DND-41 (cell line): ENCODE data around the gene MVK.

ENCODE experiments used
- ATAC-seq: fragments of 200-7000 bp; cut with Tn5 transposase; 3 replicates; pipeline ENCODE4 v1.9.1; 2021; ENCODE audit warnings: low read depth; ENCODE audit not compliant: insufficient read depth
- DNase-seq: peaks from one replicate; pipeline ENCODE4 v3.0.0-alpha.2; 2020
- H2AFZ ChIP-seq: 2 replicates; pipeline ENCODE4 v1.6.0; 2012; ENCODE audit warnings: low read depth, low read length
- H3K27ac ChIP-seq: 2 replicates; pipeline ENCODE4 v1.5.1; 2012; ENCODE audit warnings: low read length, inconsistent platforms
- H3K27me3 ChIP-seq: fragments of 200-600 bp; sonication (generic); 2 replicates; pipeline ENCODE4 v1.6.0; 2012; ENCODE audit warnings: low read length, mild to moderate bottlenecking, inconsistent platforms; ENCODE audit not compliant: insufficient read depth, poor library complexity
- H3K36me3 ChIP-seq: 2 replicates; pipeline ENCODE4 v1.5.1; 2012; ENCODE audit warnings: low read length, inconsistent platforms; ENCODE audit not compliant: insufficient read depth
- H3K4me1 ChIP-seq: 2 replicates; pipeline ENCODE4 v1.5.1; 2012; ENCODE audit warnings: mild to moderate bottlenecking, low read length; ENCODE audit not compliant: insufficient read depth
- H3K4me2 ChIP-seq: 2 replicates; pipeline ENCODE4 v1.6.0; 2012; ENCODE audit warnings: mild to moderate bottlenecking, moderate library complexity, low read length, inconsistent platforms; ENCODE audit not compliant: insufficient read depth
- H3K4me3 ChIP-seq, 2 experiments: fragments of 200-600 bp in 1 of 2; shearing (Covaris generic) in 1 of 2; 2 replicates each; pipeline ENCODE4 v1.5.1; 2012 to 2016; ENCODE audit warnings: inconsistent platforms in 2 of 2, low read length in 2 of 2, mild to moderate bottlenecking in 2 of 2, low read depth in 1 of 2, moderate library complexity in 1 of 2
- H3K79me2 ChIP-seq: 2 replicates; pipeline ENCODE4 v1.6.0; 2012; ENCODE audit warnings: low read length, inconsistent platforms; ENCODE audit not compliant: insufficient read depth
- H3K9ac ChIP-seq: 2 replicates; pipeline ENCODE4 v1.6.0; 2012; ENCODE audit warnings: low read depth, mild to moderate bottlenecking, inconsistent platforms, low read length, moderate library complexity
- H3K9me3 ChIP-seq: 2 replicates; pipeline ENCODE4 v1.5.1; 2012; ENCODE audit warnings: low read length, moderate library complexity, mild to moderate bottlenecking, inconsistent platforms; ENCODE audit not compliant: insufficient read depth, severe bottlenecking
- H4K20me1 ChIP-seq: 2 replicates; pipeline ENCODE4 v1.6.0; 2012; ENCODE audit warnings: low read length; ENCODE audit not compliant: insufficient read depth
- EZH2 ChIP-seq: IDR thresholded peaks from 3 replicates; pipeline ENCODE4 v1.6.1; 2012; ENCODE audit warnings: borderline replicate concordance, low read depth, mild to moderate bottlenecking, moderate library complexity, low read length, inconsistent platforms; ENCODE audit not compliant: severe bottlenecking
- TF ChIP-seq, protein P1 (sequence below): IDR thresholded peaks from 2 replicates; pipeline ENCODE4 v1.5.1; 2012; ENCODE audit warnings: borderline replicate concordance, low read length, moderate library complexity, mild to moderate bottlenecking; ENCODE audit not compliant: poor library complexity, severe bottlenecking; ENCODE audit errors: extremely low read depth

The MVK gene

DNA sequence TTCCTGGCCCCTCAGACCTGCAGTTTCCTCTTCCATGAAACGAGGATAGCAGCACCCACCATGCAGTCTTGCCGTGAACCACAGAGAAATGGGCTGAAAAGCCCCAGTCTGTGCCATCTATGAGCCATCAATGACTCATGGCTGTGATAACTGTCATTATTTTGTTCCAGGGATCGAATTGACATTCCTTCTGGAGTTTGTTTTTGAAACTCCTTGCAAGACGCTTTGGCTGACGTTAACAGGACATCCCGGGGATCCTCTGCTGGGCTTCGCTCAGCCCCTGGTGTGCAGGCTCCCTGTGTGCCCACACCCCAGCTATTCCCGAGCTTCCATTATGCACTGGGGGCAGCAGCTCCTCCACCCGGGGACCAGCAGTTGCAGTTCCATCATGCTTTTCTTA is 34.1 kb upstream of the MVK start:
- no peaks in the 10 kb centered on the region for H3K4me1 ChIP-seq
- H3K27me3 ChIP-seq = no peaks in the 10 kb centered on the region
- no peak overlapping the region for H3K9ac ChIP-seq
- no peaks in the 10 kb centered on the region for H3K79me2 ChIP-seq
- H2AFZ ChIP-seq = no peak overlapping the region
- no peak overlapping the region for H3K4me2 ChIP-seq
- no peaks in the 10 kb centered on the region for H3K9me3 ChIP-seq
- ATAC-seq = no peak
- no peak for TF ChIP-seq EZH2
- TF ChIP-seq, protein P1, sequence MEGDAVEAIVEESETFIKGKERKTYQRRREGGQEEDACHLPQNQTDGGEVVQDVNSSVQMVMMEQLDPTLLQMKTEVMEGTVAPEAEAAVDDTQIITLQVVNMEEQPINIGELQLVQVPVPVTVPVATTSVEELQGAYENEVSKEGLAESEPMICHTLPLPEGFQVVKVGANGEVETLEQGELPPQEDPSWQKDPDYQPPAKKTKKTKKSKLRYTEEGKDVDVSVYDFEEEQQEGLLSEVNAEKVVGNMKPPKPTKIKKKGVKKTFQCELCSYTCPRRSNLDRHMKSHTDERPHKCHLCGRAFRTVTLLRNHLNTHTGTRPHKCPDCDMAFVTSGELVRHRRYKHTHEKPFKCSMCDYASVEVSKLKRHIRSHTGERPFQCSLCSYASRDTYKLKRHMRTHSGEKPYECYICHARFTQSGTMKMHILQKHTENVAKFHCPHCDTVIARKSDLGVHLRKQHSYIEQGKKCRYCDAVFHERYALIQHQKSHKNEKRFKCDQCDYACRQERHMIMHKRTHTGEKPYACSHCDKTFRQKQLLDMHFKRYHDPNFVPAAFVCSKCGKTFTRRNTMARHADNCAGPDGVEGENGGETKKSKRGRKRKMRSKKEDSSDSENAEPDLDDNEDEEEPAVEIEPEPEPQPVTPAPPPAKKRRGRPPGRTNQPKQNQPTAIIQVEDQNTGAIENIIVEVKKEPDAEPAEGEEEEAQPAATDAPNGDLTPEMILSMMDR = no peak
- H3K27ac ChIP-seq = no peak overlapping the region
- H3K36me3 ChIP-seq = 0 out of 2 replicates have a peak, but pooled peaks cover 6% of the 10 kb centered on the region
- H3K4me3 ChIP-seq = no peak overlapping the region
- DNase-seq = no peak
- H4K20me1 ChIP-seq = no peaks in the 10 kb centered on the region; the same call in 1 of the 2 replicates

DNA sequence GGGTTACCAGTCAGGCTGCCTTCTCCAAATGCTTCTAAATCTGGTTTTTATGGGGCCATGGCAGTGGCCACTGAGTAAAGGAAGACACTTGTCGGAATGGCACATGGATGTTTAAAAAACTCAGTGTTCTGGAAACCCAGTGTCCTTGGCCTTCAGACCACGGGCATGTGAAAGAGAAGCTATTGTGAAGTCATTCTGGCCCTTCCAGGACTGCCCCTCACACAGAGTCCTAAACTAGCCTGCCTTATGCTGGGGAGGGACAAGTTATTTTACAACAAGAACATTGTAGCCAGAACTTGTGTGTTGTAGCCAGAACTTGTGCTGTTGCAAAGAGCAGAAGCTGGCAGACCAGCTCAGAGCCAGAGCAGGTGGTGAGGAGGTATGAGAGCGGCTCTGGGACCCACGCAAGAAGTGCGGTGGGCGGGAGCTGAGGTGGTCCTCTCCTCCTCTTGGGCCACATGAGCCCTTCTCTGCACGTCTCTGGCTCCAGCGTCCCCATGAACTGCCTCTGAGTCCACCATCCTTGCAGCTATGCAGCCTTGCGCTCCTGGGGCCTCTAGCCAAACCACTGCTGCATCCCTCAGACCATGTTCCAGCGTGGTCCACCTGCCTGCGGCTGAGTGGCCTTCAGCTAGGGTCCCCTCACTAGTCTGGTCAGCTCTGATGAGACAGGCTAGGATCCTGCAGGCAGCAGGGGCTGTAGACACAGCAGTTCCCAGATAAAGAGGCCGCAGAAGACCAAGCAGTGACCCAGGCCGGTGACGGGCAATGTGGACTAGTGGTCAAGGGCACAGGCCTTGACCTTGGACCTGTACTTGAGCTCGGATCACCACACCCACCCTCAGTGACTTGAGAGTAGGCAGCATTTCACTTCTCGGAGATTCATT is 32.8 kb upstream of the MVK start:
- no peak overlapping the region for H3K4me2 ChIP-seq
- H3K9ac ChIP-seq = no peak overlapping the region
- H2AFZ ChIP-seq = no peak overlapping the region
- H3K79me2 ChIP-seq = no peaks in the 10 kb centered on the region
- H3K27ac ChIP-seq = no peak overlapping the region
- ATAC-seq = no peak
- no peaks in the 10 kb centered on the region for H3K4me1 ChIP-seq
- TF ChIP-seq, protein P1 = no peak
- no peak for TF ChIP-seq EZH2
- no peaks in the 10 kb centered on the region for H3K9me3 ChIP-seq
- 0 out of 2 replicates have a peak, but pooled peaks cover 2% of the 10 kb centered on the region for H3K36me3 ChIP-seq
- DNase-seq = no peak
- no peaks in the 10 kb centered on the region for H3K27me3 ChIP-seq
- no peaks in the 10 kb centered on the region; the same call in 1 of the 2 replicates for H4K20me1 ChIP-seq
- no peak overlapping the region for H3K4me3 ChIP-seq

DNA sequence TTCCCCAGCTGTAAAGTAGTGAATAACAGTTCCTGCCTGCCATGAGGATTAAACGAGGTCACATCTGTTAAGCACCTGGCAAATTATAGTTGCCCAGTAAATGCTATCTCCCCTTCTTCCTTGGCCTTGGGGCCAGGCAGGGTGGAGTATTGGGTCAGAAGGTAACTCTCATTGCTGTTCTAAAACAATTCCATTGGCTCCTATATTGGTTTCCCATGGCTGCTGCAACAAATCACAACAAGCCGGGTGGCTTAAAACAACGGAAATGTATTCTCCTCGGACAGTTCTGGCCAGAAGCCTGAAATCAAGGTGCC is 32.2 kb upstream of the MVK start:
- Histone ChIP-seq H3K9me3 (no peaks in the 10 kb centered on the region), H4K20me1 (no peaks in the 10 kb centered on the region; the same call in 1 of the 2 replicates), H3K36me3 (no peaks in the 10 kb centered on the region), H3K9ac (no peak overlapping the region), H2AFZ (no peak overlapping the region), H3K27me3 (no peaks in the 10 kb centered on the region), H3K4me2 (no peak overlapping the region), H3K79me2 (no peaks in the 10 kb centered on the region), H3K27ac (no peak overlapping the region), H3K4me3 (no peak overlapping the region), H3K4me1 (no peaks in the 10 kb centered on the region)
- TF ChIP-seq, protein P1 = no peak
- TF ChIP-seq EZH2 = no peak
- ATAC-seq (no peak), DNase-seq (no peak)
